Measurements from ENCODE around the gene SPINT3. TPM values are rescaled to one million over a fixed set of nuclear protein-coding genes. Genes with fewer than 3 reads are reported as not detected.
A peak's percentile ranks its signal among the peaks of the same experiment; 100 is the strongest.

Gene SPINT3
- total RNA-seq, 1 donor from 2014 or later, result not detected

- H3K36me3 Mint-ChIP-seq (ENCODE audit: unreplicated experiment), result no peaks in the 10 kb centered on the region
- no peak overlapping the region for H3K27ac Mint-ChIP-seq (ENCODE audit: unreplicated experiment)
Measured at GRCh38 chr20:45548410-45548809, 33.0 kb upstream of the SPINT3 start.

GRCh38 chr20:45547206-45547770 lies 31.9 kb upstream of the SPINT3 start, which contains the start of gene EPPIN:
TSS of gene EPPIN (minus strand) at chr20:45547401. CDS start at chr20:45547357, 44 bp downstream.
- Mint-ChIP-seq H3K27me3 (ENCODE audit: unreplicated experiment) (peaks cover 13% of the 10 kb centered on the region), H3K27ac (ENCODE audit: unreplicated experiment) (no peak within 1 kb of the TSS), H3K9me3 (ENCODE audit: unreplicated experiment) (peaks cover 3% of the 10 kb centered on the region)

More at GRCh38 chr20:45548410-45548809, 33.0 kb upstream of the SPINT3 start:
- Mint-ChIP-seq H3K27me3 (ENCODE audit: unreplicated experiment) (peaks cover 13% of the 10 kb centered on the region), H3K4me3 (ENCODE audit: unreplicated experiment) (no peak overlapping the region), H3K9me3 (ENCODE audit: unreplicated experiment) (peaks cover 3% of the 10 kb centered on the region), H3K4me1 (ENCODE audit: unreplicated experiment) (no peaks in the 10 kb centered on the region)
- DNase-seq (ENCODE audit: extremely low spot score, unreplicated experiment), result no peak
- no peak for TF ChIP-seq CTCF (IDR thresholded peaks at IDR 0.05)

GRCh38 chr20:45545754-45546453 lies 30.5 kb upstream of the SPINT3 start:
- DNase-seq (ENCODE audit: extremely low spot score, unreplicated experiment), result no peak
- Mint-ChIP-seq H3K9me3 (ENCODE audit: unreplicated experiment) (no peaks in the 10 kb centered on the region), H3K36me3 (ENCODE audit: unreplicated experiment) (no peaks in the 10 kb centered on the region), H3K4me1 (ENCODE audit: unreplicated experiment) (no peaks in the 10 kb centered on the region), H3K4me3 (ENCODE audit: unreplicated experiment) (no peak overlapping the region), H3K27me3 (ENCODE audit: unreplicated experiment) (peaks cover 13% of the 10 kb centered on the region), H3K27ac (ENCODE audit: unreplicated experiment) (no peak overlapping the region)
- TF ChIP-seq CTCF (IDR thresholded peaks at IDR 0.05), result peak; percentile 43

More at GRCh38 chr20:45547206-45547770, 31.9 kb upstream of the SPINT3 start, which contains the start of gene EPPIN:
- TF ChIP-seq CTCF (IDR thresholded peaks at IDR 0.05), result no peak
- H3K4me3 Mint-ChIP-seq (ENCODE audit: unreplicated experiment), result no peak within 1 kb of the TSS
- no peaks in the 10 kb centered on the region for H3K36me3 Mint-ChIP-seq (ENCODE audit: unreplicated experiment)
- H3K4me1 Mint-ChIP-seq (ENCODE audit: unreplicated experiment), result no peaks in the 10 kb centered on the region
- no peak for DNase-seq (ENCODE audit: extremely low spot score, unreplicated experiment)

- Mint-ChIP-seq H3K27me3 (ENCODE audit: unreplicated experiment) (peaks cover 13% of the 10 kb centered on the region), H3K36me3 (ENCODE audit: unreplicated experiment) (no peaks in the 10 kb centered on the region), H3K27ac (ENCODE audit: unreplicated experiment) (no peak overlapping the region), H3K4me3 (ENCODE audit: unreplicated experiment) (no peak overlapping the region), H3K4me1 (ENCODE audit: unreplicated experiment) (no peaks in the 10 kb centered on the region), H3K9me3 (ENCODE audit: unreplicated experiment) (no peaks in the 10 kb centered on the region)
- TF ChIP-seq CTCF (IDR thresholded peaks at IDR 0.05), result no peak
- DNase-seq (ENCODE audit: extremely low spot score, unreplicated experiment), result no peak
Measured at GRCh38 chr20:45545351-45545750, 29.9 kb upstream of the SPINT3 start.

GRCh38 chr20:45539382-45539781 lies 24.0 kb upstream of the SPINT3 start, which contains the start of gene WFDC6:
TSS of gene WFDC6 (minus strand) at chr20:45539482. CDS start at chr20:45539407, 75 bp downstream.
- H3K9me3 Mint-ChIP-seq (ENCODE audit: unreplicated experiment), result no peaks in the 10 kb centered on the region
- H3K27ac Mint-ChIP-seq (ENCODE audit: unreplicated experiment), result no peak within 1 kb of the TSS
- peaks cover 9% of the 10 kb centered on the region for H3K27me3 Mint-ChIP-seq (ENCODE audit: unreplicated experiment)
- no peaks in the 10 kb centered on the region for H3K36me3 Mint-ChIP-seq (ENCODE audit: unreplicated experiment)
- no peak for DNase-seq (ENCODE audit: extremely low spot score, unreplicated experiment)
- H3K4me3 Mint-ChIP-seq (ENCODE audit: unreplicated experiment), result no peak within 1 kb of the TSS
- no peak for TF ChIP-seq CTCF (IDR thresholded peaks at IDR 0.05)
- no peaks in the 10 kb centered on the region for H3K4me1 Mint-ChIP-seq (ENCODE audit: unreplicated experiment)
